H7 (cell line): ENCODE data around the gene CFAP221. TPM values are rescaled to one million over a fixed set of nuclear protein-coding genes. Genes with fewer than 3 reads are reported as not detected.

Experiments
- DNase-seq: peaks from one replicate; pipeline ENCODE4 v3.0.0; 2012
- H3K27me3 ChIP-seq: 2 replicates; pipeline ENCODE4 v1.6.0; 2011; ENCODE audit warnings: mild to moderate bottlenecking, low read length; ENCODE audit not compliant: control insufficient read depth, insufficient read depth
- H3K36me3 ChIP-seq: replicated peaks from 2 replicates; pipeline ENCODE4 v1.5.1; 2011; ENCODE audit warnings: low read length; ENCODE audit not compliant: control insufficient read depth, insufficient read depth
- H3K4me3 ChIP-seq: 2 replicates; pipeline ENCODE4 v1.5.1; 2011; ENCODE audit warnings: low read depth, mild to moderate bottlenecking, control low read depth, low read length, moderate library complexity; ENCODE audit not compliant: insufficient read depth
- total RNA-seq: library from RNA; depleted of rRNA; stranded (reverse); fragments of >200 nt; shearing (Covaris generic); gene quantifications from 2 replicates; pipeline ENCODE4 v1.2.3, GENCODE V29; 2014

Gene CFAP221
- total RNA-seq, 1 experiment from 2014 or later = 0.07 TPM

DNA sequence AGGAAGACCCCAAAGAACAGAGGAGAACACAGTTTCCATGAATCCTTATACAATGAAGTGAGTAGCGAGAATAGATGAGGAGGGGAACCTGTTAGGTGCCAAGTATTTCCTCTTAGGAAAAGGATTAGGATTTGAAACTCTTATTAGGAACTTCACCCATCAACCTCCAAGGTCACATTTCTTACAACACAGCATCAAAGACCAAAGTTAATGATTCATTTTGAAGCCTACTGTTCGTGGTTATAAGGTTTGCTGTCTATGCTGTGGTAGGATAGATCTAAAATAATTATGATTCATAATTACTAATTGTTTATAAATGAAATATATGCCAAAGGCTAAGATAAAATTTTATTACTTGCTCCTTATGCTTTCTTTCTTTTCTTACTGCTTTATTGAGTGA lies 6.1 kb downstream of the CFAP221 start:
- Histone ChIP-seq H3K4me3 (no peak overlapping the region), H3K36me3 (no peaks in the 10 kb centered on the region), H3K27me3 (peaks cover 5% of the 10 kb centered on the region)
- DNase-seq = no peak

DNA sequence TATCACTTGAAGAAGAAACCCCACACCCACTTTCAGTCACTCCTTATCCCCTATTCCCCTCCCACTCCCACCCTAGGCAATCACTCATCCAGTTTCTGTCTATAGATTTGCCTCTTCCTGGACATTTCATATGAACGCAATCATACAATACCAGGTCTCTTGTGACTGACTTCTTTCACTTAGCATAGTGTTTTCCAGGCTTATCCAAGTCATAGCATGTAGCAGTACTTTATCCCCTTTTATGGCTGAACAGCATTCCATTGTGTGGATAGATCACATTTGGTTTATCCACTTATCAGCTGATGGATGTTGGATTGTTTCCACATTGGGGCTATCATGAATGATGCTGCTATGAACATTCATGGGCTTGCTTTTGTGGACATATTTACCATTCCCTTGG lies 6.6 kb downstream of the CFAP221 start:
- Histone ChIP-seq H3K27me3 (peaks cover 2% of the 10 kb centered on the region), H3K4me3 (no peak overlapping the region), H3K36me3 (no peaks in the 10 kb centered on the region)
- no peak for DNase-seq

DNA sequence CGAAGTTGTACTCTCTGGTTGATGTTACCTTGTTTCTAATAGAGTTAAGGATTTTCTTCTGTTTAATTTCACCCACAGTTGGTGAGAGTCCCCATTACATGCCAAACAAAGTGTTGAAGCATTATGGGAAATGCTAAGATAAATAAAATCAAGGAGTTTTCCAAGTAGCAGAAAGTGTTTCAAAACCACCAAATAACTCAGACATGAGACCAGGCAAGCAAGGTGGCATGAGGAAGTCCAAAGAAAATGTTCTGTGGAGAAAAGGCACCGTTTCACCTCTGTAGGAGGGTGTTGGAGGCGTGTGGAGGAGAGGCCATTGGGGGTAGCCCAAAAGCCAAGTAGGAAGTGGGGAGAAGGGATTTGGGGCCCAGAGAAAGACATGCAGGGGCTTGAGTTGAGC lies 8.7 kb downstream of the CFAP221 start:
- no peak for DNase-seq
- H3K27me3 ChIP-seq = no peaks in the 10 kb centered on the region
- H3K4me3 ChIP-seq = no peak overlapping the region
- no peaks in the 10 kb centered on the region for H3K36me3 ChIP-seq

DNA sequence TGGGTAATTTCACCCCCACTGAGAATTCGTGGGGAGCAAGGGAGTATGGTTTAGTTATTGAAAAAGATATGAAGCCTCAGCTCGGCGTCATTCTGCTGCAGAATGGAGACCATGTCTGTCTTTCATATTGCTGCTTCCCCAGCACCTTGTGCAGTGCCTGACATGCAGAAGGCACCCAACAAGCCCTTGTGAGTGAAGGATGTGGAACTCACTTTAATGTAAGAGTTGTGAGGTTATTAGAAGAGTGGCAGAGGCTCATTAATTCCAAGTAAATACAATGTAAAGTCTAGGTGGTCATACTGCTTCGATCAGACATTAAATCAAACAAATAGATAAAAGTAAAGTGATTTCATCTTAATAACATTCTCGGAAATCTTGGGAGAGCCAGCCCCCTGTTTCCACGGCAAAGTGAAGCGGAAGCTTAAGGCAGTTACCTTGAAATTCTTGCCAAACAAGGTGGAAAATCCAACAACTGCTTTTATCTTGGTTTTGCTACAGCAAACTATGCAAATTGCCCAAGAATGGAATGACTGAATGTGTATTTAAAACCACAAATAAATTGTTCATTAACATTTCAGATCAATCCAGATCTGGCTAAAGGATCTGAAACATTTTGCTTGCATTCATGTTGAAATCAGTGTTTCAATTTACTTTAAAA lies 9.6 kb downstream of the CFAP221 start:
- Histone ChIP-seq H3K27me3 (no peaks in the 10 kb centered on the region), H3K36me3 (no peaks in the 10 kb centered on the region), H3K4me3 (no peak overlapping the region)
- no peak for DNase-seq

DNA sequence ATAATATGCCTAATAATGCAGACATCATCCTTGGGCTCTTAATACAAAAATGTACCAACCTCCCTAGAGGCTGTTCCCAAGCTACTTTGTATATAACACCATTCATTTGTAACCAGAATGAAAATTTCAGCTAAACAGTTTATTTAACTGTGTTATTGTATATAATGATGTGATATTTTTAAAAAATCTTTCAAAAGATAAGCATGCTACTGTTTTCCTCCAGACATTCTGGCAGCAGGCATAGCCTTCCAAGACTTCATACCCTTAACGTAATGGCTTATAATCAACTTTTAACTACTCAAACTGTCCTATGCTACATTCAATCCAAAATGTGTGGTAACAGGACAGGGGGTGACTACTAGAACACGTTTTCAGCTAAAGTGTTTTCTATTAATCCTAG lies 21.2 kb downstream of the CFAP221 start:
- DNase-seq = no peak

DNA sequence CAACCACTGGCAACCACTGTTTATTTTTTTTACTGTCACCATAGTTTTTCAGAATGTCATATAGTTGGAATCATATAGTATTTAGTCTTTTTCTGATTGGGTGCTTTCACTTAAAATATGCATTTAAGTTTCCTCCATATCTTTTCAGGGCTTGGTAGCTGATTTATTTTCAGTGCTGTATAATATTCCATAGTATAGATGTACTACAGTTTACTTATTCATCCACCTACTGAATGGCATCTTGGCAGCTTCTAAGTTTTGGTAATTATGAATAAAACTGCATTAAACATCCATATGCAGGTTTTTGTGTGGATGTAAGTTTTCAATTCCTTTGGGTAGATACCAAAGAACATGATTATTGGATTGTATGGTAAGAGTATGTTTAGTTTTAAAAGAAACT lies 23.0 kb downstream of the CFAP221 start:
- no peak for DNase-seq
- H3K36me3 ChIP-seq = no peaks in the 10 kb centered on the region
- no peaks in the 10 kb centered on the region for H3K27me3 ChIP-seq
- no peak overlapping the region for H3K4me3 ChIP-seq

More for the DNA sequence above, 21.2 kb downstream of the CFAP221 start:
- Histone ChIP-seq H3K4me3 (no peak overlapping the region), H3K27me3 (no peaks in the 10 kb centered on the region), H3K36me3 (no peaks in the 10 kb centered on the region)

DNA sequence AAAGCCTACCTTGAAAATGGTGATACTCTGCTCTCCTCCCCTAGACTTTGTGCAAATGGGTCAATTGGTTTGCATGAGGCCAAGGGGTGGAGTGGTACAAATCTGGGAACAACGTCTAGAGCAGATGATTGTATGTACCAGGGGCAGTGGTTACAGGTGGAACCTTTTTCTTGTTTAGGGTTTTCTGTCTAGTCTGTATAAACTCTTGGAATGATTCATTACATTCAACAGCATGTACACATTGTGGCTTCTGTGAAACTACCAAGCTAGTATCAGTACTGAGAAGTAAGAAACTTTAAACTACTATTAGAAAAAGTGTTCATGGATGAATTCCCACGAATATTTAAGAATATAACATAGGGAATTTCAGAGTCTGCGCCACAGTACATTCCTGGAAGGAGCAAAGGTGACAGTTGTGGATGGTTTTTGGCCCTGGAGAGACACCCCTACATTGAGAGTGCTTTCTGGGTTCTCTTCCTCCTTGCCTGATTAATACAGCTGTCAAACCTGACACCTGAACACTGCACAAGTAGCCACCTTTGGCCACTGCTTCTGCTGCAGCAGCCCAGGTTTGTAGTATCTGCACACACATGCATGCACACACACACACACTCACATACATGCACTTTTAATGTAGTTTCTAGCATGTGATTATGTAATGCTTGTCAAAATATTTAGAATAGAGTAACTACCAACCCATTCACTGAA lies 30.0 kb downstream of the CFAP221 start:
- no peak for DNase-seq
- H3K4me3 ChIP-seq = no peak overlapping the region
- no peaks in the 10 kb centered on the region for H3K27me3 ChIP-seq
- no peaks in the 10 kb centered on the region for H3K36me3 ChIP-seq

DNA sequence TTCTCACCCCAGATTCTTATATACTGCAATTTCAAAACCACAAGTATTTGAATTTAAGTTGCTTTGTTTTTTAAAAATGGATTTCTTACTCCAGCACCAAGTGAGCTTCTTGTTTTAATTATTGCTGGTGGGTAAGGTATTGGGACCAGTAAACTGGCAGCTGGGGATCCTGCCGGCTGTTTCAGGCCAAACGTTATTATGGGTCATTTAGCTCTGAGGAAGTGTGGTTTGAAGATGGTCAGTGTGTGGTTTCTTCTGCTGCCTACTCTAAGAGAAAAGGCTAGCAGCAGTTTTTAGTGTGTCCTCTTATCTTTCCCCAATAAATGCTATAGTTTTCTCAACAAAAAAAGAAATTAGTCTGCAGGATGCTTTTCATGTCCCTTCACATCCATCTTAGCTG lies 30.6 kb downstream of the CFAP221 start:
- Histone ChIP-seq H3K36me3 (no peaks in the 10 kb centered on the region), H3K27me3 (no peaks in the 10 kb centered on the region), H3K4me3 (no peak overlapping the region)
- no peak for DNase-seq

DNA sequence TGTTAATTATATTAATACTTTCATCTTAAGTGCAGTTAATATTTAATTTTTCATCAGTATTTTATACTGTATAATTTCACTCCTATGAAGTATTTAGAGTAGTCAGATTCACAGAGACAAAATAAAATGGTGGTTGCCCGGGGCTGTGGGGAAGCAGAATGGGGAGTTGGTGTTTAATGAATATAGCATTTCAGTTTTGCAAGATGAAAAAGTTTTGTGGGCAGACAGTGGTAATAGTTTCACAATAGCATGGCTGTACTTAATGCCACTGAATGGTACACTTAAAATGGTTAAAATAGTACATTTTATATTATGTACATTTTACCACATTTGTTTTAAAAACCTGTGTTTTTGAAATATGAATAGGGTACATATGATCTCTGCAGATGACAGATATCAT lies 31.2 kb downstream of the CFAP221 start:
- DNase-seq = no peak
- H3K36me3 ChIP-seq = no peaks in the 10 kb centered on the region
- H3K4me3 ChIP-seq = no peak overlapping the region
- H3K27me3 ChIP-seq = no peaks in the 10 kb centered on the region

DNA sequence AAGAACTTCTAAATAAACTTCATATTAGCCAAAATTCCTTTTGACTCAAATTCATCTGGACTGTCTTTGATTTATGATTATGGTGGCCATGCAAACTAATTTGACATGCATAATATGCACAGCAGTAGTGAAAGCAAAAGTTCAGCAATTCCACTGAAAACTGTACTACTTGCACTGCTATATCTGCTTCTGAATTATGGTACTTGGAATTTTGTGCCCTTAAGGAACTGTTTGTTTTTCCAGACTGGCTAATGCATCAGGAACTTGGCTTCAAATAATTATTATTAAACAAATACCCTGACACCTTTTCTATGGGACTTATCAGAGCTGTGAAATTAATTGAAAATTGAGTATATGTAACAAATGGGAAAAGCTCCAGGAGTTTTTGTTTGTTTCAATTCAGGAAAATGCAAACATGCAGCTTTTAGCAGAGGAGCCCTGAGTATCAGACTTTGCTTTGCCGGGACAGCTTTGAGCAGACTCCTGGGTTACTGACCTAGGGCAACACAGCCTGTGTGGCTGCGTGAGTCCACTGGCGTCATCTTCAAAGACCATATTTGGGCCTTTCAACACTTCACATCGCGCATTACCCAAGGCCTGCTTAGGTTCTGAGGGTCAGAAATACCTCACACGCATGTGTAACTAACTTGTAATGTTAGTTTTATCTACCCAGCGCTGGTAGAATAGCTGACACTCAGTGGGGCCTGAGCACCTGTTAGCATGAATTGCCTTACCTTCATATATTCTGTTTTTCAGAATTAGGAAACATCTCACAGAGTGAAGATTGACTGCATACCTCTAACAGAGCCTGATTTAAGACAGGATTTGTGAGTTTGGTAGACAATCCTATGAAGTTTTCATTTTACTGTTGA lies 35.4 kb downstream of the CFAP221 start:
- H3K4me3 ChIP-seq = no peak overlapping the region
- no peaks in the 10 kb centered on the region for H3K36me3 ChIP-seq
- DNase-seq = no peak
- H3K27me3 ChIP-seq = no peaks in the 10 kb centered on the region

DNA sequence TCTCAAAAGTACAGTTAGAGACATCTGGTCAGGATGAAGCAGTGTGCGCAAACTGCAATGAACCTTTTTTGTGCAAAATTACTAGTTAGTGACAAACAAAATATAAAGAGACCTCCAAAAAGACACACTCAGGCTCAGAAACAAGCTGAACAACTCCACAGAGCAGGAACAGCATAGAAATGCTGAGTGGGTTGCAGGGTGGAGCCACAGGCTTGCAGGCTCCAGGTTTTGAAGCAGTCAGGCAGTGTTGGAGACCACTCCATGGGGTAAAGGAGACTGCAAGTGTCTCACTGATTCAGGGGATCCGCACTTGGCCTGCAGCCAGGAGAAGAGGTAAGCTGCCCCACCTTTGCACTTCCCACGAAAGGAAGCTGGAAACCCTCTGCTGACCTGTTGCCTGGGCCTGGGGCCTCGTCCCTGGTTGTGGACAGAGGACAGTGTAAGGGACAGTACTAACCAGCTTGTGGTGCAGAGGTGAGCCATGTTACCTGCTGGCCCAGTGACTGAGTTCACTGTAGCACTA lies 36.4 kb downstream of the CFAP221 start:
- Histone ChIP-seq H3K36me3 (no peaks in the 10 kb centered on the region), H3K4me3 (no peak overlapping the region), H3K27me3 (no peaks in the 10 kb centered on the region)
- DNase-seq = no peak

DNA sequence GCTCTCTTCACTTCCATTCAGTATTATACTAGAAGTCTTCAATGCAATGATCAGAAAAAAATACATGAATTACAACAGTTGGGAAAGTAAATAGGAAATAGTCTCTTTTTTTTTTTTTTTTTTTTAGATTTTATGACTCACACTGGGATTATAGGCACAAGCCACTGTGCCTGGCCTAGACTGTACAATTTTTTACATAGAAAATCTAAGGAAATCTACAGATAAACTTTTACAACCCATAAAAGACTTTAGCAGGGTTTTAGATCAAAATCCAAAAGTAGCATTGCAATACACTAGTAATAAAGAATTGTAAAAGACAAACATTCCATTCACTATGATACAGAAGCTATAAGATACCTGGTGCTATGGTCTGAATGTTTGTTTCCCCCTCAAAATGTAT lies 39.0 kb downstream of the CFAP221 start:
- DNase-seq = no peak
- Histone ChIP-seq H3K27me3 (no peaks in the 10 kb centered on the region), H3K4me3 (no peak overlapping the region), H3K36me3 (no peaks in the 10 kb centered on the region)

DNA sequence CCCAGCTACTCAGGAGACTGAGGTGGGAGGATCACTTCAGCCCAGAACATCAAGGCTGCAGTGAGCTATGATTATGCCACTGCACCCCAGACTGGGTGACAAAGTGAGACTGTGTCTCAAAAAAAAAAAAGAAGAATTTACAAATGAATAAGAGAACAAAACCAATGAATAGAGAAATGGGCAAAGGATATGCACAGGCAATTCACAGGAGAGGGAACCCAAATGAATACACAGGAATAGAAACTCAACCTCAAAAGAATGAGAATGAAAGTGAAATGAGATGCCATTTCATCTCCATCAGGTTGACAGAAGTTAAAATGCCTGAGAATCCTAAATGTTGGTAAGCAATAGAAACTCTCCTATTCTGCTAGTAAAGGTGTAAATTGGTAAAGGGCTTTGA lies 40.2 kb downstream of the CFAP221 start:
- no peak overlapping the region for H3K4me3 ChIP-seq
- H3K27me3 ChIP-seq = no peaks in the 10 kb centered on the region
- H3K36me3 ChIP-seq = no peaks in the 10 kb centered on the region
- no peak for DNase-seq

DNA sequence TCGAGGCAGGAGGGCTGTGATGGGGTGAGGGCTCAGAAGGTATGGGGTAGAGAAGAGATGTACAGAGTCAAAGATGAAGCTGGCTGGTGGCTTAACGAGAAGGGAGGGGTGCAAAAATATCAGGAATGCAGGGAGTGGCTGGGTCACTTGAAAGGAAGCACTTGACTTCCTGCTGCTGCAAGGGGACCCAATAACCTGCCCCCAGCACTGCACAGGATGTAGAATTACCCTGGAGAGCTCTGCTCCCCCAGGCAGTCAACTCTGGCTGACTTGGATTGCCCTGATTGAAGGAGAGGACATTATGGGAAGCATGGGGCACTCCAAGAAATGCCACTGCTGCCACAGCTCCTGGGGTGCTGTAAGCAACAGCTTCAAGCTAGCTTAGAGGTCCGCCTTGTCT lies 41.8 kb downstream of the CFAP221 start:
- no peak overlapping the region for H3K4me3 ChIP-seq
- H3K27me3 ChIP-seq = no peaks in the 10 kb centered on the region
- no peaks in the 10 kb centered on the region for H3K36me3 ChIP-seq
- no peak for DNase-seq

DNA sequence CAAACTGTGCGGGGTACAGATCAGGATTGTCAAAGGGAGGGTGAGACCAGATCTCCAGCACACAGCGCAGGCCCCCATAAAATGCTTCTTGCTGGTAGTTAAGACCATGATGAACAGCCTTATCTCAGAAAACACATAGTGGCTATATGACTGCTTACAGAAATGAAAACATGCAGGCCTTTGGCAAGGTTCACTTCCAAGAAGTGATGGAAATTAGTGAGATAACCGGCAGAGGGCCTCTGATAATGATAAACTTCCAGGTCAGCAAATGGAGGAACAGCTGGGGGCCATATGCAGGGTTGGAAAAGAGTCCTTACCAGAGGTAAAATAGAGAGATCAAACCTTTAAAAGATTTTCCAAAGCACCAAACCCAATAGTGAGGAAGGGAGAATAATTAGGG lies 46.6 kb downstream of the CFAP221 start:
- DNase-seq = no peak
- Histone ChIP-seq H3K4me3 (no peak overlapping the region), H3K27me3 (no peaks in the 10 kb centered on the region), H3K36me3 (no peaks in the 10 kb centered on the region)
